Left ventricle myocardium inferior (tissue), 1 donor: Measurements from ENCODE around the gene DLG5. TPM values are rescaled to one million over a fixed set of nuclear protein-coding genes. Genes with fewer than 3 reads are reported as not detected.

Experiments used
- DNase-seq: peaks from one replicate; pipeline ENCODE4 v3.0.0-alpha.2; 2020
- H3K27ac ChIP-seq: fragments of 200-600 bp; replicated peaks from 2 replicates; pipeline ENCODE4 v1.8.0; 2021
- H3K27me3 ChIP-seq: fragments of 200-600 bp; 2 replicates; pipeline ENCODE4 v1.8.0; 2021; ENCODE audit warnings: low read depth
- H3K36me3 ChIP-seq: fragments of 200-600 bp; 2 replicates; pipeline ENCODE4 v1.8.0; 2021
- H3K4me1 ChIP-seq: fragments of 200-600 bp; 2 replicates; pipeline ENCODE4 v1.8.0; 2021
- H3K4me3 ChIP-seq: fragments of 200-600 bp; 2 replicates; pipeline ENCODE4 v1.8.0; 2021; ENCODE audit warnings: mild to moderate bottlenecking, moderate library complexity
- H3K9me3 ChIP-seq: fragments of 200-600 bp; replicated peaks from 2 replicates; pipeline ENCODE4 v1.8.0; 2021
- intact Hi-C: fragments of 100-400 bp; cut with micrococcal nuclease; formaldehyde crosslinking; loops from one replicate; pipeline ENCODE4 v1.11.0; 2022
- total RNA-seq: library from RNA; stranded (reverse); fragmentation: NEBNext Ultra II Directional; extraction: Animal tissue kit (Norgen Biotek cat#: 25700); gene quantifications from one replicate; pipeline ENCODE4 v1.2.1, GENCODE V29; 2021
- TF ChIP-seq, protein P1 (sequence below): fragments of 200-600 bp; IDR thresholded peaks from 2 replicates; pipeline ENCODE4 v1.8.0; 2021; ENCODE audit warnings: antibody characterized with exemption, mild to moderate bottlenecking, borderline replicate concordance
- donor health status: DM: no; HTN: yes; CAD: no; lungs with severe emphysema.

Gene DLG5
- total RNA-seq, 1 donor from 2014 or later, result 8.9 TPM

DNA sequence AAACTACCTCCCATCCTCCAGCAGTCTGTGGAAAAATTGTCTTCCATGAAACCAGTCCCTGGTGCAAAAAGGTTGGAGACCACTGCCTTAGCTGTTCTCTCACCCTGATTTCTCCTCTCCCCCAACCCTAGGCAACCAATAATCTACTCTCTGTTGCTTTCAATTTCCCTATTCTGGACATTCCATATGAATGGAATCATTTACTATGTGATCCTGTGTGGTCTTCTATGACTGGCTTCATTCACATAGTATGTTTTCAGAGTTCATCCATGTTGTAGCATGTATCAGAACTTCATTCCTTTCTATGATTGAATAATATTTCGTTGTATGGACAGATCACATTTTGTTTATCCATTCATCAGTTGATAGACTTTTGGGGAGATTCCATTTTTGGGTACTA lies 38.3 kb upstream of the DLG5 start:
- Histone ChIP-seq H3K27me3 (no peaks in the 10 kb centered on the region), H3K36me3 (no peaks in the 10 kb centered on the region), H3K9me3 (no peaks in the 10 kb centered on the region), H3K4me1 (no peaks in the 10 kb centered on the region), H3K4me3 (no peak overlapping the region), H3K27ac (no peak overlapping the region)
- DNase-seq, result no peak
- intact Hi-C loops, result no loop called here
- TF ChIP-seq, protein P1, sequence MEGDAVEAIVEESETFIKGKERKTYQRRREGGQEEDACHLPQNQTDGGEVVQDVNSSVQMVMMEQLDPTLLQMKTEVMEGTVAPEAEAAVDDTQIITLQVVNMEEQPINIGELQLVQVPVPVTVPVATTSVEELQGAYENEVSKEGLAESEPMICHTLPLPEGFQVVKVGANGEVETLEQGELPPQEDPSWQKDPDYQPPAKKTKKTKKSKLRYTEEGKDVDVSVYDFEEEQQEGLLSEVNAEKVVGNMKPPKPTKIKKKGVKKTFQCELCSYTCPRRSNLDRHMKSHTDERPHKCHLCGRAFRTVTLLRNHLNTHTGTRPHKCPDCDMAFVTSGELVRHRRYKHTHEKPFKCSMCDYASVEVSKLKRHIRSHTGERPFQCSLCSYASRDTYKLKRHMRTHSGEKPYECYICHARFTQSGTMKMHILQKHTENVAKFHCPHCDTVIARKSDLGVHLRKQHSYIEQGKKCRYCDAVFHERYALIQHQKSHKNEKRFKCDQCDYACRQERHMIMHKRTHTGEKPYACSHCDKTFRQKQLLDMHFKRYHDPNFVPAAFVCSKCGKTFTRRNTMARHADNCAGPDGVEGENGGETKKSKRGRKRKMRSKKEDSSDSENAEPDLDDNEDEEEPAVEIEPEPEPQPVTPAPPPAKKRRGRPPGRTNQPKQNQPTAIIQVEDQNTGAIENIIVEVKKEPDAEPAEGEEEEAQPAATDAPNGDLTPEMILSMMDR, result no peak

DNA sequence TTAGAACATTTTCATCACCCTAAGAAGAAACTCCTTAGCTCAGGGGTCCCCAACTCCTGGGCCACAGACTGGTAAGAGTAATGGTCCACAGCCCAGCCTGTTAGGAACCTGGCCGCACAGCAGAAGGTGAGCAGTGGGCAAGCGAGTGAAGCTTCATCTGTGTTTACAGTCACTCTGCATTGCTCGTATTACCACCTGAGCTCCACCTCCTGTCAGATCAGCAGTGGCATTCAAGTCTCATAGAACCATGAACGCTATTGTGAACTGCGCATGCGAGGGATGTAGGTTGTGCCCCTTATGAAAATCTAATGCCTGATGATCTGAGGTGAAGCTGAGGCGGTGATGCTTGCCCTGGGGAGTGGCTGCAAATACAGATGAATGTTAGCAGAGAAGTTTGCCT lies 37.3 kb upstream of the DLG5 start:
- no peak overlapping the region for H3K27ac ChIP-seq
- H3K4me1 ChIP-seq, result no peaks in the 10 kb centered on the region
- DNase-seq, result no peak
- no peaks in the 10 kb centered on the region for H3K27me3 ChIP-seq
- intact Hi-C loops, result no loop called here
- H3K4me3 ChIP-seq, result no peak overlapping the region
- TF ChIP-seq, protein P1, result no peak
- no peaks in the 10 kb centered on the region for H3K9me3 ChIP-seq
- no peaks in the 10 kb centered on the region for H3K36me3 ChIP-seq

DNA sequence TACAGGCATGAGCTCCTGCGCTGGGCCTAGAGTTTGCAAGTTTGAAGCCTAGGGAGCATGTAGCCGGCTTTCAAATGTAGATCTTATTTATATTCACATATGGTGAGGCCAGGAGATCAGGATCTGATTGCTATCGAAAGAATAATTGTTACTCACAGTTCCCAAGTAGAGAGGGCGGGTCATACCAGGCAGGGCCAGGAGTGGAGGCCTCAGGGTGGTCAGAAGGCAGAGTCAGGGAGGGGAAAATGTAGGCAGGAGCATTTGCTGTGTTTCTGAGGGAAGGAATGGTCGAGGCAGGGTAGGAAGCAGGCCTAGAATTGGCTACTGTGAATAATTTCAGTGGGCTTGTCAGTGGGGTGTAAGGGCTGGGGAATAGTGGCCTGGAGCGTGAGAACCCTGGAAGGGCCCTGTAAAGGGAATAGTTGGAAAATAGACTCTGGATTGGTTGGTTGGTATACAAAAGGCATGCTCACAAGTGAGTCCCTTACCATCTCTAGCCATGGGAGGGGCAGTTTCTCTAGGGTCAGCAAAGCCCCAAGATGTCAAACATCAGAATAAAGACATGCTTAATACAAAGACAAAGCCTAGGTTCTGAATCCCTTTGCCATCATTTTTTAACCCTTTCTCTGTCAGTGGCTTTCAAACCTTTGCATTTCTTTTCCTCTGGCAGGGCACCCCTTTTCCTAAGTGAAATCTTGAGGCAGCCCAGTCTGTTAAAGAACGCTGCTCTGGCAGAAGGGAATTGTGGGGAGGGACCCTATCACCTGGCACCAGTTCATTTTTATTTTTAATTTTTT lies 36.0 kb upstream of the DLG5 start:
- TF ChIP-seq, protein P1, result no peak
- no peaks in the 10 kb centered on the region for H3K36me3 ChIP-seq
- intact Hi-C loops, result no loop called here
- H3K4me3 ChIP-seq, result no peak overlapping the region
- no peaks in the 10 kb centered on the region for H3K27me3 ChIP-seq
- H3K4me1 ChIP-seq, result no peaks in the 10 kb centered on the region
- no peaks in the 10 kb centered on the region for H3K9me3 ChIP-seq
- H3K27ac ChIP-seq, result no peak overlapping the region
- DNase-seq, result no peak

DNA sequence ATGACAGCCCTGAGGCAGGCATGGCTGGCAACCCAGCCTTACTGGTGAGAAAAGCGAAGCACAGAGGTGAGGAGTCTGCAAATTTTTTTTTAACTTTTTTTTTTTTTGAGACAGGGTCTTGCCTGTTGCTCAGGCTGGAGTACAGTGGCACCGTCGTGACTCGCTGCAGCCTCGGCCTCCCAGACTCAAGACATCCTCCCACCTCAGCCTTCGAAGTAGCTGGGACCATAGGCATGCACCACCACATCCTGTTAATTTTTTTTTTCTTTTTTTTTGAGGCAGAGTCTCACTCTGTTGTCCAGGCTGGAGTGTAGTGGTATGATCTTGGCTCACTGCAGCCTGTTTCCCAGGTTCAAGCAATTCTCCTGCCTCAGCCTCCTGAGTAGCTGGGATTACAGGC lies 35.1 kb upstream of the DLG5 start:
- Histone ChIP-seq H3K9me3 (no peaks in the 10 kb centered on the region), H3K4me3 (no peak overlapping the region), H3K36me3 (no peaks in the 10 kb centered on the region), H3K27ac (no peak overlapping the region), H3K4me1 (no peaks in the 10 kb centered on the region), H3K27me3 (peaks cover 3% of the 10 kb centered on the region)
- intact Hi-C loops, result no loop called here
- TF ChIP-seq, protein P1, result no peak
- DNase-seq, result no peak

DNA sequence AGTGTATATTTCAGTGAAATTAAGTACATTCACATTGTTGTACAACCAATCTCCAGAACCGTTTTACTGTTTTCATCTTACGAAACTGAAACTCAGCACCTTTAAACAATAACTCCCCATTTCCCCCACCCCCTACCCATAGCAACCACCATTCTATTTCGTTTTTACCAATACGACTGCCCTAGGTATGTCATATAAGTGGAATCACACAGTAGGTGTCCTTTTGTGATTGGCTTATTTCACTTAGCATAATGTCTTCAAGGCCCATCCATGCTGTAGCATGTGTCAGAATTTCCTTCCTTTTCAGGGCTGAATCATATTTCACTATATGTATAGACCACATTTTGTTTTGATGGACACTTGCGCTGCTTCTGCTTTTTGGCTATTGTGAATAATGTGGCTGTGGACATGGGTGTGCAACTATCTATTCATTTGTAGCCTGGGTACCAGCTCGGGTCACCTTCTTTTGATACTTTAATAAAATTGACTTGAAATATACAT lies 34.3 kb upstream of the DLG5 start:
- Histone ChIP-seq H3K36me3 (no peaks in the 10 kb centered on the region), H3K4me1 (no peaks in the 10 kb centered on the region), H3K4me3 (no peak overlapping the region), H3K27me3 (peaks cover 11% of the 10 kb centered on the region), H3K9me3 (no peaks in the 10 kb centered on the region), H3K27ac (no peak overlapping the region)
- TF ChIP-seq, protein P1, result no peak
- intact Hi-C loops, result no loop called here
- no peak for DNase-seq
